Osteoblast (primary cell): Measurements from ENCODE around the gene LRRC59. TPM values are rescaled to one million over a fixed set of nuclear protein-coding genes. Genes with fewer than 3 reads are reported as not detected.

Experiments
- DNase-seq: peaks from one replicate; pipeline ENCODE4 v3.0.0; 2011; ENCODE audit warnings: low spot score, mixed read lengths; ENCODE audit not compliant: insufficient read length; ENCODE audit errors: missing footprints
- H2AFZ ChIP-seq: 2 replicates; pipeline ENCODE4 v1.6.0; 2011; ENCODE audit warnings: mild to moderate bottlenecking, low read length
- H3K27ac ChIP-seq: 2 replicates; pipeline ENCODE4 v1.5.1; 2011; ENCODE audit warnings: mild to moderate bottlenecking, low read depth, low read length, moderate library complexity
- H3K27me3 ChIP-seq: 2 replicates; pipeline ENCODE4 v1.6.0; 2012; ENCODE audit warnings: mild to moderate bottlenecking, control low read depth, inconsistent platforms, low read length, moderate library complexity; ENCODE audit not compliant: insufficient read depth
- H3K36me3 ChIP-seq: 2 replicates; pipeline ENCODE4 v1.5.1; 2011; ENCODE audit warnings: mild to moderate bottlenecking, low read length, control low read depth, moderate library complexity; ENCODE audit not compliant: insufficient read depth
- H3K4me1 ChIP-seq: 2 replicates; pipeline ENCODE4 v1.5.1; 2011; ENCODE audit warnings: mild to moderate bottlenecking, low read length, control low read depth, moderate library complexity; ENCODE audit not compliant: insufficient read depth
- H3K4me2 ChIP-seq: 2 replicates; pipeline ENCODE4 v1.6.0; 2011; ENCODE audit warnings: mild to moderate bottlenecking, low read length; ENCODE audit not compliant: insufficient read depth
- H3K4me3 ChIP-seq: fragments of 200-600 bp; sonication (generic); 3 replicates; pipeline ENCODE4 v1.5.1; 2012; ENCODE audit warnings: mild to moderate bottlenecking, low read length, inconsistent platforms; ENCODE audit not compliant: insufficient read depth
- H3K79me2 ChIP-seq: 2 replicates; pipeline ENCODE4 v1.6.0; 2012; ENCODE audit warnings: mild to moderate bottlenecking, low read length, control low read depth, inconsistent platforms; ENCODE audit not compliant: insufficient read depth
- H3K9me3 ChIP-seq: 2 replicates; pipeline ENCODE4 v1.5.1; 2011; ENCODE audit warnings: low read depth, low read length, control low read depth
- H4K20me1 ChIP-seq: 2 replicates; pipeline ENCODE4 v1.6.0; 2012; ENCODE audit warnings: mild to moderate bottlenecking, low read length, control low read depth; ENCODE audit not compliant: insufficient read depth
- total RNA-seq: library from RNA; depleted of rRNA; stranded (reverse); fragments of >200 nt; gene quantifications from 2 replicates; pipeline ENCODE4 v1.2.3, GENCODE V29; 2012
- TF ChIP-seq, protein P1 (sequence below): IDR thresholded peaks from 2 replicates; pipeline ENCODE4 v1.5.1; 2011; ENCODE audit warnings: mild to moderate bottlenecking, low read depth, low read length, moderate library complexity; ENCODE audit errors: extremely low read depth

LRRC59 gene
- total RNA-seq, 1 donor: 121 TPM

- no peak for DNase-seq
- no peak overlapping the region for H2AFZ ChIP-seq
- H3K79me2 ChIP-seq: peaks cover 39% of the 10 kb centered on the region
- TF ChIP-seq, protein P1, sequence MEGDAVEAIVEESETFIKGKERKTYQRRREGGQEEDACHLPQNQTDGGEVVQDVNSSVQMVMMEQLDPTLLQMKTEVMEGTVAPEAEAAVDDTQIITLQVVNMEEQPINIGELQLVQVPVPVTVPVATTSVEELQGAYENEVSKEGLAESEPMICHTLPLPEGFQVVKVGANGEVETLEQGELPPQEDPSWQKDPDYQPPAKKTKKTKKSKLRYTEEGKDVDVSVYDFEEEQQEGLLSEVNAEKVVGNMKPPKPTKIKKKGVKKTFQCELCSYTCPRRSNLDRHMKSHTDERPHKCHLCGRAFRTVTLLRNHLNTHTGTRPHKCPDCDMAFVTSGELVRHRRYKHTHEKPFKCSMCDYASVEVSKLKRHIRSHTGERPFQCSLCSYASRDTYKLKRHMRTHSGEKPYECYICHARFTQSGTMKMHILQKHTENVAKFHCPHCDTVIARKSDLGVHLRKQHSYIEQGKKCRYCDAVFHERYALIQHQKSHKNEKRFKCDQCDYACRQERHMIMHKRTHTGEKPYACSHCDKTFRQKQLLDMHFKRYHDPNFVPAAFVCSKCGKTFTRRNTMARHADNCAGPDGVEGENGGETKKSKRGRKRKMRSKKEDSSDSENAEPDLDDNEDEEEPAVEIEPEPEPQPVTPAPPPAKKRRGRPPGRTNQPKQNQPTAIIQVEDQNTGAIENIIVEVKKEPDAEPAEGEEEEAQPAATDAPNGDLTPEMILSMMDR: no peak
- H3K27ac ChIP-seq: no peak overlapping the region
- peaks cover 24% of the 10 kb centered on the region for H4K20me1 ChIP-seq
- H3K36me3 ChIP-seq: peaks cover 41% of the 10 kb centered on the region
- no peaks in the 10 kb centered on the region for H3K27me3 ChIP-seq
- no peak overlapping the region for H3K4me2 ChIP-seq
- no peaks in the 10 kb centered on the region for H3K9me3 ChIP-seq
- peaks cover 20% of the 10 kb centered on the region for H3K4me1 ChIP-seq
- H3K4me3 ChIP-seq: no peak overlapping the region
Measured at GRCh38 chr17:50370052-50370451, 27.3 kb downstream of the LRRC59 start.

DNA sequence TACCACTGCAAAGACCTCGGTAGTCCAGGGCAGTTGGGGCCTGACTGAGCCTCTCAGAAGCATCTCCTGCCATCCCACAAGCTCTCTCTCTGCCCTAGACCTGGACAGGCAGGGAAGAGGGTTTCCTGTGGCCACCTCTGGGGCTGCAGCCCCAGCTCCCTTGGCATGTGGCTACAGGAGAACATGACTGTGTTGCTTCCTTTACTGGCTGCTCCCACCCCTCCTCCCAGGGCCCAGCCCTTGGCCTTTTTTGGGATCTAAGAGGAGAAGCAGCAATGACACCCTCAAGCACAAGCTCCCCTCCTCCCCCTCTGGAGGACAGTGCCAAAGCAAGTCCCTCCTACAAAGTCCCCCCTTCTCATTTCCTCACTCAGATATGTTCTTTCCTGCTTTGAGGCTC is 29.9 kb downstream of the LRRC59 start:
- no peaks in the 10 kb centered on the region for H3K27me3 ChIP-seq
- H3K4me3 ChIP-seq: no peak overlapping the region
- no peaks in the 10 kb centered on the region for H3K9me3 ChIP-seq
- DNase-seq: no peak
- no peak overlapping the region for H3K27ac ChIP-seq
- H3K4me2 ChIP-seq: no peak overlapping the region
- peaks cover 40% of the 10 kb centered on the region for H3K36me3 ChIP-seq
- TF ChIP-seq, protein P1: no peak
- H2AFZ ChIP-seq: no peak overlapping the region
- peaks cover 22% of the 10 kb centered on the region for H3K4me1 ChIP-seq
- peaks cover 28% of the 10 kb centered on the region for H4K20me1 ChIP-seq
- peaks cover 29% of the 10 kb centered on the region for H3K79me2 ChIP-seq

- Histone ChIP-seq H4K20me1 (peaks cover 20% of the 10 kb centered on the region), H3K9me3 (no peaks in the 10 kb centered on the region), H3K4me1 (peaks cover 13% of the 10 kb centered on the region), H3K27ac (no peak overlapping the region), H3K36me3 (peaks cover 41% of the 10 kb centered on the region), H3K4me2 (no peak overlapping the region), H3K4me3 (no peak overlapping the region), H3K27me3 (no peaks in the 10 kb centered on the region), H3K79me2 (peaks cover 13% of the 10 kb centered on the region), H2AFZ (no peak overlapping the region)
- TF ChIP-seq, protein P1: no peak
- peak; percentile 82 for DNase-seq
Measured at GRCh38 chr17:50365649-50366393, 31.5 kb downstream of the LRRC59 start.

DNA sequence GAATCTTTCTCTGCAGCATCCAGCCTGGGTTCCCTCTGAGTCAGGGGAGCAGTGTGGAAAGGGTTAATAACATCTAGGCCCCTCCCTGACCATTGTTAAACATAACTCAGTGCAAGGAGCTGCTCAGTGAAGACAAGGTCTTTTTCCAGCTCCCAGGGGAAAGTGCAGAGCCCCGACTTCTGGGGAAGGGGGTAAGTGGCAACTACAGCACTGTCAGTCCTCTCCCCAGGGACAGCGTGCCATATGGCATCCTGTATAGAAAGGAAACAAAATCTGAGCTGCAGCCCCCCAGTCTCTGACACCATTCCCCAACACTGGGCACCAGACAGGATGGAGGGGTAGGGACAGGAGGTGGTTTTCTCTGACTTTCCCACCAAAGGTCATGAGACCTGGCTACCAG is 32.2 kb downstream of the LRRC59 start:
- TF ChIP-seq, protein P1: no peak
- H3K4me1 ChIP-seq: peaks cover 13% of the 10 kb centered on the region
- DNase-seq: no peak
- H3K4me3 ChIP-seq: no peak overlapping the region
- peaks cover 15% of the 10 kb centered on the region for H4K20me1 ChIP-seq
- H3K27me3 ChIP-seq: no peaks in the 10 kb centered on the region
- H3K27ac ChIP-seq: no peak overlapping the region
- H3K9me3 ChIP-seq: no peaks in the 10 kb centered on the region
- no peak overlapping the region for H2AFZ ChIP-seq
- peaks cover 39% of the 10 kb centered on the region for H3K36me3 ChIP-seq
- H3K4me2 ChIP-seq: no peak overlapping the region
- peaks cover 6% of the 10 kb centered on the region for H3K79me2 ChIP-seq
